Mesenchymal stem cell (in vitro differentiated cells and primary cell): ENCODE data around the gene RHOD.

ENCODE experiments used
- DNase-seq: peaks from one replicate; pipeline ENCODE4 v3.0.0-alpha.2; 2013
- H2AFZ ChIP-seq: one replicate; pipeline ENCODE4 v1.6.1; 2013; ENCODE audit warnings: low read depth, mild to moderate bottlenecking, control low read depth, inconsistent platforms, low read length, moderate library complexity
- H2AK5ac ChIP-seq: 2 replicates; pipeline ENCODE4 v1.6.1; 2013; ENCODE audit warnings: low read length, moderate library complexity, mild to moderate bottlenecking, inconsistent platforms; ENCODE audit not compliant: severe bottlenecking
- H2BK120ac ChIP-seq: one replicate; pipeline ENCODE4 v1.6.1; 2013; ENCODE audit warnings: low read depth, mild to moderate bottlenecking, inconsistent platforms, low read length, moderate library complexity
- H2BK12ac ChIP-seq, 2 experiments: one replicate each; pipeline ENCODE4 v1.6.1; 2013; ENCODE audit warnings: inconsistent platforms in 2 of 2, low read length in 2 of 2, mild to moderate bottlenecking in 2 of 2, moderate library complexity in 2 of 2, control low read depth in 1 of 2
- H2BK15ac ChIP-seq: one replicate; pipeline ENCODE4 v1.6.1; 2013; ENCODE audit warnings: mild to moderate bottlenecking, low read depth, inconsistent platforms; ENCODE audit not compliant: poor library complexity, severe bottlenecking
- H2BK5ac ChIP-seq: 2 replicates; pipeline ENCODE4 v1.6.1; 2013; ENCODE audit warnings: low read depth, mild to moderate bottlenecking, low read length, control low read depth, inconsistent platforms; ENCODE audit not compliant: poor library complexity, severe bottlenecking
- H3K14ac ChIP-seq, 2 experiments: one replicate each; pipeline ENCODE4 v1.6.1; 2013; ENCODE audit warnings: inconsistent platforms in 2 of 2, low read length in 2 of 2, control low read depth in 1 of 2, mild to moderate bottlenecking in 1 of 2, moderate library complexity in 1 of 2
- H3K18ac ChIP-seq, 2 experiments: one replicate each; pipeline ENCODE4 v1.6.1; 2013; ENCODE audit warnings: inconsistent platforms in 2 of 2, low read length in 2 of 2, control low read depth in 1 of 2, low read depth in 1 of 2, mild to moderate bottlenecking in 1 of 2
- H3K23ac ChIP-seq, 2 experiments: one replicate each; pipeline ENCODE4 v1.6.1; 2013; ENCODE audit warnings: inconsistent platforms in 2 of 2, low read length in 2 of 2, mild to moderate bottlenecking in 2 of 2, moderate library complexity in 2 of 2, control low read depth in 1 of 2
- H3K27ac ChIP-seq: 2 replicates; pipeline ENCODE4 v1.5.1; 2013; ENCODE audit warnings: mild to moderate bottlenecking, moderate library complexity, low read length, control low read depth, inconsistent platforms; ENCODE audit not compliant: poor library complexity, severe bottlenecking
- H3K27me3 ChIP-seq, 2 experiments: 2 replicates each; pipeline versions ENCODE4 v1.6.1 to v1.7.0; 2013; ENCODE audit warnings: low read length in 2 of 2, mild to moderate bottlenecking in 2 of 2, moderate library complexity in 2 of 2, control low read depth in 1 of 2, inconsistent platforms in 1 of 2; ENCODE audit not compliant: control insufficient read depth in 1 of 2, insufficient read depth in 1 of 2
- H3K36me3 ChIP-seq, 2 experiments: 2 replicates each; pipeline versions ENCODE4 v1.6.1 to v1.7.0; 2013; ENCODE audit warnings: low read length in 2 of 2, control low read depth in 1 of 2, inconsistent platforms in 1 of 2, low read depth in 1 of 2, mild to moderate bottlenecking in 1 of 2; ENCODE audit not compliant: insufficient read depth in 2 of 2, control insufficient read depth in 1 of 2
- H3K4ac ChIP-seq, 2 experiments: one replicate each; pipeline ENCODE4 v1.6.1; 2013; ENCODE audit warnings: inconsistent platforms in 2 of 2, low read length in 2 of 2, mild to moderate bottlenecking in 2 of 2, moderate library complexity in 2 of 2, control low read depth in 1 of 2, low read depth in 1 of 2
- H3K4me1 ChIP-seq: 2 replicates; pipeline ENCODE4 v1.6.1; 2013; ENCODE audit warnings: low read depth, low read length, control low read depth; ENCODE audit not compliant: control insufficient read depth, insufficient read depth
- H3K4me2 ChIP-seq: 2 replicates; pipeline ENCODE4 v1.6.1; 2013; ENCODE audit warnings: low read length, mild to moderate bottlenecking, inconsistent platforms; ENCODE audit not compliant: poor library complexity, severe bottlenecking
- H3K4me3 ChIP-seq, 2 experiments: 2 replicates each; pipeline versions ENCODE4 v1.5.1 to v1.7.0; 2013; ENCODE audit warnings: low read length in 2 of 2, mild to moderate bottlenecking in 2 of 2, control low read depth in 1 of 2, low read depth in 1 of 2; ENCODE audit not compliant: insufficient read depth in 1 of 2
- H3K79me1 ChIP-seq: replicated peaks from 2 replicates; pipeline ENCODE4 v1.6.1; 2013; ENCODE audit warnings: mild to moderate bottlenecking, control low read depth, low read length, inconsistent platforms; ENCODE audit not compliant: poor library complexity, severe bottlenecking
- H3K9ac ChIP-seq: 2 replicates; pipeline ENCODE4 v1.7.0; 2013; ENCODE audit warnings: mild to moderate bottlenecking, low read length, moderate library complexity
- H3K9me3 ChIP-seq: 2 replicates; pipeline ENCODE4 v1.7.0; 2013; ENCODE audit warnings: mild to moderate bottlenecking, low read length; ENCODE audit not compliant: control insufficient read depth
- H4K8ac ChIP-seq: one replicate; pipeline ENCODE4 v1.6.1; 2013; ENCODE audit warnings: inconsistent platforms, mild to moderate bottlenecking, low read length, moderate library complexity
- H4K91ac ChIP-seq: one replicate; pipeline ENCODE4 v1.6.1; 2013; ENCODE audit warnings: mild to moderate bottlenecking, low read length, inconsistent platforms
- WGBS: methylation state at CpG from one replicate; pipeline ENCODE4 v1.1.7; 2013; ENCODE audit warnings: mixed read lengths; 5-methylcytosine and 5-hydroxymethylcytosine counted together

The RHOD gene

DNA sequence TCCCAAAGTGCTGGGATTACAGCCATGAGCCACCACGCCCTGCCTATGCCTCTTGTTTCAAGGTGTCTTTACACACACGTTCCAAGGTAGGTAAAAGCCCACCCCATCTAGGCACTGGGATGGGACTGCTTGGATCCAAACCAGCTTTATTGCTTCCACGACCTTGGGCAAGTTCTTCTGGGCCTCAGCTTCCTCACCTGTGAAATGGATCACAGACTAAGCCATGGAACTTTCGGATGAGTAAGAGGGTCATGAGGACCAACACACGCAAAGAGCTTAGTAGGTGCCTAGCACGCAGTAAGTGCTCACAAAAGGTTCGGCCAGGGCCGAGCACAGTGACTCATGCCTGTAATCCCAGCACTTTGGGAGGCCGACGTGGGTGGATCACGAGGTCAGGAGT, 15.6 kb downstream of the RHOD start:
- H2AFZ ChIP-seq, result no peak overlapping the region
- no peak overlapping the region for H3K23ac ChIP-seq
- H3K9ac ChIP-seq, result no peak overlapping the region
- no peak overlapping the region for H2BK12ac ChIP-seq
- no peak overlapping the region for H4K91ac ChIP-seq
- H3K4ac ChIP-seq, result no peak overlapping the region
- H3K27me3 ChIP-seq, result peaks cover 0 to 7% of the 10 kb centered on the region in 2 experiments
- 87% methylated on average over 11 of the region's 11 CpGs for WGBS
- no peak overlapping the region for H3K27ac ChIP-seq
- H3K79me1 ChIP-seq, result peaks cover 3% of the 10 kb centered on the region
- H3K36me3 ChIP-seq, result peaks cover 2 to 22% of the 10 kb centered on the region in 2 experiments
- no peak overlapping the region for H4K8ac ChIP-seq
- no peak overlapping the region for H2AK5ac ChIP-seq
- H3K4me2 ChIP-seq, result no peak overlapping the region
- H3K4me1 ChIP-seq, result no peaks in the 10 kb centered on the region
- no peak overlapping the region for H3K18ac ChIP-seq
- no peak overlapping the region for H2BK15ac ChIP-seq
- no peak overlapping the region for H3K4me3 ChIP-seq
- no peak overlapping the region for H3K14ac ChIP-seq
- no peak for DNase-seq
- no peak overlapping the region for H2BK5ac ChIP-seq
- no peak overlapping the region for H2BK120ac ChIP-seq
- H3K9me3 ChIP-seq, result no peaks in the 10 kb centered on the region

DNA sequence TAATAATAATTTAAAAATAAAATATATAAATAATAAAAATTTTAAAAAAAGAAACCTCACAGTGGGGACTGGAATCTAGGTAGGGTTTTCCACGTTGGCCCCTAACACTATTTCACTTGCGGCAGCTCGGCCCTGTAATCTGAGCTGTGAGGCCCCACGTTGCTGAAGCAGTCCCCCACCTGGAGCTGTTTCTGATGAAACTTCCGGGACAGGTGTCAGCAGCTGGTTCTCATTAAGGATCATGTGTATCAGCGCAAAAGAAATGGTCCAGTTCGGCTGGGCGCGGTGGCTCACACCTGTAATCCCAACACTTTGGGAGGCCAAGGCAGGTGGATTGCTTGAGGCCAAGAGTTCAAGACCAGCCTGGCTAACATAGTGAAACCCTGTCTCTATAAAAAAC, 17.3 kb downstream of the RHOD start:
- no peak for DNase-seq

DNA sequence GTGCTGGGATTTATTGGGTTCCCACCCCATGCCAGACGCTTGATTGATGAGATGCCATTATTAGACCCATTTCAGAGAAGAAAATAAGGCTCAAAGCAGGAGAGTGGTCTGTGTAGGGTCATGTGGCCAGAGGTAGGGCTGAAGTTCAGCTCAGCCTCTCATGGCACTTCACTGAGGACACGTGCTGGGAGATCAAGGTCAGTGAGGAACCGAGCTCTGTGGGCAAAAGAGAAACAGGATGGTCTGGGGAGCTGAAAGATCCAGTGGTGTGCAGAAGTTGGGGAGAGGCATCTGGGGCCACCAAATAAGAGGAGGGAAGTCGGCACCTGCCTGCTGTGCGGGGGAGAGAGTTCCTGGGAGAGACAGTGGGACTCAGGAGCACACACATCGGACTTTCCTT, 19.6 kb downstream of the RHOD start:
- no peak overlapping the region for H2BK120ac ChIP-seq
- WGBS, result 88% methylated on average over 6 of the region's 6 CpGs
- H3K4ac ChIP-seq, result no peak overlapping the region
- no peak overlapping the region for H3K14ac ChIP-seq
- H3K4me3 ChIP-seq, result no peak overlapping the region
- H3K18ac ChIP-seq, result no peak overlapping the region
- no peak overlapping the region for H2BK15ac ChIP-seq
- H4K91ac ChIP-seq, result no peak overlapping the region
- DNase-seq, result no peak
- no peak overlapping the region for H3K4me2 ChIP-seq
- no peak overlapping the region for H4K8ac ChIP-seq
- H3K4me1 ChIP-seq, result peaks cover 9% of the 10 kb centered on the region
- H3K9ac ChIP-seq, result no peak overlapping the region
- peaks cover 0 to 7% of the 10 kb centered on the region in 2 experiments for H3K27me3 ChIP-seq
- H3K36me3 ChIP-seq, result peaks cover 2 to 10% of the 10 kb centered on the region in 2 experiments
- no peak overlapping the region for H2BK12ac ChIP-seq
- H3K23ac ChIP-seq, result no peak overlapping the region
- H3K79me1 ChIP-seq, result no peaks in the 10 kb centered on the region
- no peak overlapping the region for H2AFZ ChIP-seq
- no peak overlapping the region for H3K27ac ChIP-seq
- H2AK5ac ChIP-seq, result no peak overlapping the region
- no peaks in the 10 kb centered on the region for H3K9me3 ChIP-seq
- no peak overlapping the region for H2BK5ac ChIP-seq

More for the DNA sequence above, 17.3 kb downstream of the RHOD start:
- Histone ChIP-seq H3K4me1 (peaks cover 7% of the 10 kb centered on the region), H3K36me3 (peaks cover 2 to 15% of the 10 kb centered on the region in 2 experiments), H2AK5ac (no peak overlapping the region), H3K4me2 (no peak overlapping the region), H3K4ac (no peak overlapping the region), H3K79me1 (no peaks in the 10 kb centered on the region), H2BK12ac (no peak overlapping the region), H2BK120ac (no peak overlapping the region), H2AFZ (no peak overlapping the region), H3K18ac (no peak overlapping the region), H3K4me3 (no peak overlapping the region), H3K27me3 (peaks cover 0 to 7% of the 10 kb centered on the region in 2 experiments), H3K14ac (no peak overlapping the region), H4K8ac (no peak overlapping the region), H2BK15ac (no peak overlapping the region), H3K27ac (no peak overlapping the region), H2BK5ac (no peak overlapping the region), H3K9ac (no peak overlapping the region), H3K9me3 (no peaks in the 10 kb centered on the region), H3K23ac (no peak overlapping the region), H4K91ac (no peak overlapping the region)
- WGBS, result 86% methylated on average over 9 of the region's 9 CpGs

DNA sequence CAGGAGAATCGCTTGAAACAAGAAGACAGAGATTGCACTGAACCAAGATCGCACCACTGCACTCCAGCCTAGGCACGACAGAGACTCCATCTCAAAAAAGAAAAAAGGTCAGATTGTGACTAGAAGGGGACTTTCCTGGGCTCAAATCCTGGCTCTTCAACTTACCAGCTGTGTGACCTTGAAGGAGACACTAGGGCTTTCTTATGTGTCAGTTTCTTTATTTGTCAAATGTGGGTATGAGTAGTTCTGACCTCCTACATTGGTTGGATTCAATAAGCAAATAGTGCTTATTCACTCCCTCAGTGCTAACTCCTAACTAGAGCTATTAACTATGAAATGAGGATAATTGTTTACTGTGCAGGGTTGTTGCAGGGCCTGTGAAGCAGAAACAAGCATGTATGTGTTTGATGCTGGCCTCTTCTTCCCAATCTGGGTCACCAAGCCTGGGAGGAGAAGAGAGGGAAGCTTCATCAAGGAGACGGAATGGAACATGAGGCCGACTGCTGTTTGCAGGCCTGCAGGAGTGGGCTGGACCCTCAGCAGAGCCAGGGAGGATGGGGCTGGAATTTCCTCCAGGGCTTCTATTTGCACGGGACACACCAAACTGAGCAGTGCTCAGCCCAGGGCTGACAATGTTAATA, 22.5 kb downstream of the RHOD start:
- no peak overlapping the region for H2BK120ac ChIP-seq
- H3K9ac ChIP-seq, result no peak overlapping the region
- H2AFZ ChIP-seq, result no peak overlapping the region
- H3K18ac ChIP-seq, result no peak overlapping the region
- no peak overlapping the region for H3K4ac ChIP-seq
- no peak for DNase-seq
- H3K36me3 ChIP-seq, result no peaks in the 10 kb centered on the region
- H3K23ac ChIP-seq, result no peak overlapping the region
- H2BK5ac ChIP-seq, result no peak overlapping the region
- no peak overlapping the region for H4K8ac ChIP-seq
- H3K14ac ChIP-seq, result no peak overlapping the region
- no peak overlapping the region for H3K4me3 ChIP-seq
- 82% methylated on average over 5 of the region's 6 CpGs for WGBS
- no peaks in the 10 kb centered on the region for H3K79me1 ChIP-seq
- H3K4me1 ChIP-seq, result peaks cover 18% of the 10 kb centered on the region
- peaks cover 0 to 7% of the 10 kb centered on the region in 2 experiments for H3K27me3 ChIP-seq
- no peak overlapping the region for H3K27ac ChIP-seq
- no peak overlapping the region for H2AK5ac ChIP-seq
- H2BK12ac ChIP-seq, result no peak overlapping the region
- no peaks in the 10 kb centered on the region for H3K9me3 ChIP-seq
- H2BK15ac ChIP-seq, result no peak overlapping the region
- no peak overlapping the region for H4K91ac ChIP-seq
- no peak overlapping the region for H3K4me2 ChIP-seq
